GM21723 (cell line): Measurements from ENCODE around the gene MAP7.
"Not testable (repeated sequence)": the region's sequence is repeated elsewhere in the genome, so short reads cannot be mapped to it uniquely, and the experiment has no call there.

ENCODE experiments used
- ATAC-seq: cut with Tn5 transposase; IDR thresholded peaks from one replicate; pipeline ENCODE4 v1.9.1; 2021; ENCODE audit warnings: mild to moderate bottlenecking, moderate library complexity; ENCODE audit not compliant: unreplicated experiment

Gene MAP7

GRCh38 chr6:136471922-136472321 is 78.3 kb downstream of the MAP7 start:
- ATAC-seq: no peak

GRCh38 chr6:136471372-136471771 is 78.8 kb downstream of the MAP7 start:
- ATAC-seq: no peak

- no peak for ATAC-seq
These were observed 80.2 kb downstream of the MAP7 start for GRCh38 chr6:136470044-136470443.

- no peak for ATAC-seq
These were observed 81.1 kb downstream of the MAP7 start for GRCh38 chr6:136469154-136469553.

GRCh38 chr6:136468711-136469110 is 81.5 kb downstream of the MAP7 start:
- no peak for ATAC-seq

GRCh38 chr6:136467186-136467585 is 83.0 kb downstream of the MAP7 start:
- no peak for ATAC-seq

GRCh38 chr6:136466777-136467176 is 83.4 kb downstream of the MAP7 start:
- ATAC-seq: no peak

- ATAC-seq: no peak
These were observed 84.4 kb downstream of the MAP7 start for GRCh38 chr6:136465766-136466303.

GRCh38 chr6:136464874-136465273 is 85.3 kb downstream of the MAP7 start:
- ATAC-seq: no peak

- ATAC-seq: no peak
These were observed 86.1 kb downstream of the MAP7 start for GRCh38 chr6:136464148-136464547.

GRCh38 chr6:136463743-136464142 is 86.5 kb downstream of the MAP7 start:
- ATAC-seq: no peak

- no peak for ATAC-seq
These were observed 103.5 kb downstream of the MAP7 start for GRCh38 chr6:136446579-136447187.

- no peak for ATAC-seq
These were observed 104.1 kb downstream of the MAP7 start for GRCh38 chr6:136446145-136446544.

GRCh38 chr6:136445063-136445462 is 105.2 kb downstream of the MAP7 start:
- no peak for ATAC-seq

- ATAC-seq: no peak
These were observed 110.0 kb downstream of the MAP7 start for GRCh38 chr6:136440203-136440602.

GRCh38 chr6:136439514-136440190 is 110.6 kb downstream of the MAP7 start:
- no peak for ATAC-seq

- no peak for ATAC-seq
These were observed 111.8 kb downstream of the MAP7 start for GRCh38 chr6:136438441-136438840.

- ATAC-seq: no peak
These were observed 113.0 kb downstream of the MAP7 start for GRCh38 chr6:136437246-136437645.

GRCh38 chr6:136435101-136435500 is 115.1 kb downstream of the MAP7 start:
- ATAC-seq: no peak

- not testable (repeated sequence) for ATAC-seq
These were observed 118.9 kb downstream of the MAP7 start for GRCh38 chr6:136431306-136431705.

- ATAC-seq: no peak
These were observed 120.8 kb downstream of the MAP7 start for GRCh38 chr6:136429264-136430065.

- no peak for ATAC-seq
These were observed 122.9 kb downstream of the MAP7 start for GRCh38 chr6:136427378-136427717.
